ENCODE results near the gene GLI1. TPM values are rescaled to one million over a fixed set of nuclear protein-coding genes. Genes with fewer than 3 reads are reported as not detected.
A peak's percentile ranks its signal among the peaks of the same experiment; 100 is the strongest.

GLI1 gene
- total and polyA plus RNA-seq, 10 donors, result 0.46 to 3.6 (median 1.0) TPM

DNA sequence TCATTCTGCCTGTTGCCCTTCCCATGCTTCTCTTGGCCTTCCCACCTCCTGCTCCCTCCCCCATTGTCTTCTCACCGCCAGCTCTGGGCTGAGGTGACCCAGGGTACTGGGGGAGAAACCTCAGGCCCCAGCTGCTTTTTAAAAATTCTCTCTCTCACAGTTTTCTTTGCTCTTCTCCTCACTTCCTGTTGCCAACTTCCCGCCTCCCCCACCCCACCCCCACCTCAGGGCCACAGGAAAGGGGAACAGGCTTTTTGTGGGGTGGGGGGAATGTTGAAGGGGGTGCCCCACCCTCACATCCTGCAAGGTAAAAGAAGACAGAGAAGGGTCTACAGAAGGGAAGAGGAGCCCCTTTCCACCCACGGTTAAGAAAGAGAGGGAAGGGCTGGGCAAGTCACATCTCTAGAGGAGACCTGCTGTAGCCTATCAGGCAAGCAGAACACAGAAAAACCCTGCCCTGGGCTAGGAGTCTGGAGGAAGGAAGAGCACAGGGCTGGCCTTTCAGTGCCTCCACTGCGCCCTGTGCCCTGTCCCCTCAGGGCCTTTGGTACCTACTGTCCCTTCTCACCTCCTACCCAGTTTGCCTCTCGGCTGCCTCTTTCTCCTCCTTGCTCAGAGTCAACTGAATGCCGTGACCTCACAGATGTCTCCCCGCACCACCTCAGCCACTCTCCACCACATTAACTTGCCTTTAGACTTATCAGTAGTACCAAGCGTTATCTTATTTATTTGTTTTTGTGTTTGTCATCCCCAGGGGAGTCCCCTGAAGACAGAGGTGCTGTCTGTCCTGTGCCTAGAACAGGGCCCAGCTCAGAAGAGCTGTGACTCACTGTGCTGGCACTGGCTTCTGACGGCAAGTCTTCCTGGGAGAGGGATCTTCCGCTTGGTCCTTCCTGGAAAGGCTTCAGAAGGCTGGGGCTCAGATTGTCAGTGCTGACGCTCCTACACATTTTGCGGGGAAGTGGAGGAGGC, 18.4 kb downstream of the GLI1 start:
- Histone ChIP-seq H3K36me3 (peaks cover 0 to 33% (median 25%) of the 10 kb centered on the region in 6 donors), H3K9me3 (no peaks in the 10 kb centered on the region), H3K4me1 (peaks cover 31 to 99% (median 80%) of the 10 kb centered on the region in 6 donors), H3K27me3 (replicated peaks in 1 of 7) (peaks cover 0 to 18% (median 0%) of the 10 kb centered on the region in 7 donors), H3K4me3 (peak overlapping the region; percentile 39 to 89 (median 61)), H3K27ac (peak overlapping the region; percentile 87 to 96 (median 93))
- peak; percentile 84 for DNase-seq
- 21 to 35% (median 35%) methylated on average over 12 of the region's 12 CpGs for WGBS, 5 donors
- intact Hi-C loops (cut with DNase I; ENCODE audit: low total_unique reads), result no loop called here
- no peak for TF ChIP-seq POLR2A (IDR thresholded peaks at IDR 0.05)
- peak; percentile 6 to 66 (median 63) for TF ChIP-seq POLR2AphosphoS5 (IDR thresholded peaks at IDR 0.05)
- TF ChIP-seq, protein P1, sequence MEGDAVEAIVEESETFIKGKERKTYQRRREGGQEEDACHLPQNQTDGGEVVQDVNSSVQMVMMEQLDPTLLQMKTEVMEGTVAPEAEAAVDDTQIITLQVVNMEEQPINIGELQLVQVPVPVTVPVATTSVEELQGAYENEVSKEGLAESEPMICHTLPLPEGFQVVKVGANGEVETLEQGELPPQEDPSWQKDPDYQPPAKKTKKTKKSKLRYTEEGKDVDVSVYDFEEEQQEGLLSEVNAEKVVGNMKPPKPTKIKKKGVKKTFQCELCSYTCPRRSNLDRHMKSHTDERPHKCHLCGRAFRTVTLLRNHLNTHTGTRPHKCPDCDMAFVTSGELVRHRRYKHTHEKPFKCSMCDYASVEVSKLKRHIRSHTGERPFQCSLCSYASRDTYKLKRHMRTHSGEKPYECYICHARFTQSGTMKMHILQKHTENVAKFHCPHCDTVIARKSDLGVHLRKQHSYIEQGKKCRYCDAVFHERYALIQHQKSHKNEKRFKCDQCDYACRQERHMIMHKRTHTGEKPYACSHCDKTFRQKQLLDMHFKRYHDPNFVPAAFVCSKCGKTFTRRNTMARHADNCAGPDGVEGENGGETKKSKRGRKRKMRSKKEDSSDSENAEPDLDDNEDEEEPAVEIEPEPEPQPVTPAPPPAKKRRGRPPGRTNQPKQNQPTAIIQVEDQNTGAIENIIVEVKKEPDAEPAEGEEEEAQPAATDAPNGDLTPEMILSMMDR (IDR thresholded peaks at IDR 0.05 in 8 of 11, conservative IDR thresholded peaks at IDR 0.05 in 3 of 11), result no peak

GRCh38 chr12:57479043-57479375, 19.4 kb downstream of the GLI1 start:
- Histone ChIP-seq H3K4me3 (peak overlapping the region in 6 of 8 donors; percentile 46 to 89 (median 65)), H3K9me3 (no peaks in the 10 kb centered on the region), H3K4me1 (peaks cover 31 to 97% (median 71%) of the 10 kb centered on the region in 6 donors), H3K36me3 (peaks cover 0 to 23% (median 17%) of the 10 kb centered on the region in 6 donors), H3K27ac (peak overlapping the region; percentile 87 to 96 (median 93)), H3K27me3 (replicated peaks in 1 of 7) (peaks cover 0 to 18% (median 0%) of the 10 kb centered on the region in 7 donors)
- TF ChIP-seq, protein P1 (IDR thresholded peaks at IDR 0.05 in 8 of 11, conservative IDR thresholded peaks at IDR 0.05 in 3 of 11), result no peak
- TF ChIP-seq POLR2AphosphoS5 (IDR thresholded peaks at IDR 0.05), result no peak
- TF ChIP-seq POLR2A (IDR thresholded peaks at IDR 0.05), result no peak
- WGBS, 5 donors, result 70 to 85% (median 74%) methylated on average over 10 of the region's 10 CpGs
- intact Hi-C loops (cut with DNase I; ENCODE audit: low total_unique reads), result no loop called here
- DNase-seq, result peak; percentile 83

DNA sequence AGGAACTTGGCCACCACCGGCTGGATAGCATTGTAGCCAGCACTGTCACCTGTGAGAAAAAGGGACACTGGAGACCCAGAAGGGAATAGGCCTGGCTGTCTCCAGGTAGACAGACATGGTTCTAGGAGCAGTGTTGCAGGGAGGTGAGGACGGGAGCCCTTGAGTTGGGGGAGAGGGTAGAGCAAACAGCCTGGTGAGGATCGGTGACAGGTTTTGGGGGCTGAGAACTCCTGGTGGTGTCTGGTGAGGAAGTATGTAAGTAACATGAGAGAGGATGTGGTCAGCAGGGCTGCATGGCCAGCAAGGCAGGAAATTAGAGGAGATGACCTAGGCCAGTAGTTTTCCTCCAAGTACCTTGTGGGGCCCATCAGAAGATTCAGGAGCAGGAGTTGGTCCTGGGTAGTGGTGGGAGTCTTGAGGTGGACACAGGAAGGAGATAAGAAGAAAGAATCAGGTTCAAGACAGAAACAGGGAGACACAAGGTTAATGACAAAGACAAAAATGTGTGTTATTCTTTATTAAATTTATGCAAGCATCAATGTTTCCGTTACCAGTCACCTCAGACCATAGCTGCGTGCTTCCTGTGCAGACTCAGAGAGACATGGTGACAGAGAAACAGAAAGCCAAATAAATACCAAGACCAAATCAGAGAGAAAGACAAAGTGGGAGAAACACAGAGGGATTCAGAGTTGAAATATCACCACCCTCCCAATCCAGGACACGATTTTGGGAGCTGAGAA, 20.0 kb downstream of the GLI1 start, which contains the start of gene ARHGAP9:
Gene ARHGAP9 (minus strand): TSS at position 491 of the 740 bp plus-strand sequence. CDS start 460 bp downstream, at position 31.
- Histone ChIP-seq H3K9me3 (no peaks in the 10 kb centered on the region), H3K27me3 (replicated peaks in 1 of 7) (peaks cover 0 to 18% (median 0%) of the 10 kb centered on the region in 7 donors), H3K27ac (peak within 1 kb of the TSS; percentile 87 to 96 (median 93)), H3K4me3 (peak within 1 kb of the TSS in 6 of 8 donors; percentile 46 to 89 (median 65)), H3K4me1 (peaks cover 31 to 92% (median 66%) of the 10 kb centered on the region in 6 donors), H3K36me3 (peaks cover 0 to 18% (median 11%) of the 10 kb centered on the region in 6 donors)
- intact Hi-C loops (cut with DNase I; ENCODE audit: low total_unique reads), result no loop called here
- peak; percentile 83 for DNase-seq
- TF ChIP-seq POLR2AphosphoS5 (IDR thresholded peaks at IDR 0.05) (peak; percentile 16 to 70 (median 44)), POLR2A (IDR thresholded peaks at IDR 0.05) (peak in 1 of 3 donors; percentile 41)
- TF ChIP-seq, protein P1 (IDR thresholded peaks at IDR 0.05 in 8 of 11, conservative IDR thresholded peaks at IDR 0.05 in 3 of 11), result no peak
- 31 to 36% (median 33%) methylated on average over 6 of the region's 6 CpGs for WGBS, 5 donors
